ENCODE measurements around the gene DERA.

Gene DERA

GRCh38 chr12:16021026-16021425 is 109.9 kb downstream of the DERA start:
- no peak for DNase-seq (ENCODE audit: low spot score)
- Histone ChIP-seq H3K27ac (no peak overlapping the region), H3K4me3 (no peak overlapping the region)
- TF ChIP-seq CTCF (IDR thresholded peaks at IDR 0.05) = no peak

- H3K4me3 ChIP-seq = no peak overlapping the region
- TF ChIP-seq CTCF (IDR thresholded peaks at IDR 0.05) = no peak
- no peak for DNase-seq (ENCODE audit: low spot score)
- no peak overlapping the region for H3K27ac ChIP-seq
Measured at GRCh38 chr12:16021676-16022075, 110.5 kb downstream of the DERA start.

GRCh38 chr12:16027002-16027401 is 115.9 kb downstream of the DERA start:
- Histone ChIP-seq H3K27ac (no peak overlapping the region), H3K4me3 (no peak overlapping the region)
- no peak for TF ChIP-seq CTCF (IDR thresholded peaks at IDR 0.05)
- DNase-seq (ENCODE audit: low spot score) = no peak

GRCh38 chr12:16030744-16031143 is 119.6 kb downstream of the DERA start:
- no peak for TF ChIP-seq CTCF (IDR thresholded peaks at IDR 0.05)

GRCh38 chr12:16034136-16034817 is 123.1 kb downstream of the DERA start:
- no peak for TF ChIP-seq CTCF (IDR thresholded peaks at IDR 0.05)
- DNase-seq (ENCODE audit: low spot score) = no peak
- no peak overlapping the region for H3K4me3 ChIP-seq
- no peak overlapping the region for H3K27ac ChIP-seq

More at GRCh38 chr12:16030744-16031143, 119.6 kb downstream of the DERA start:
- no peak overlapping the region for H3K4me3 ChIP-seq
- DNase-seq (ENCODE audit: low spot score) = no peak
- no peak overlapping the region for H3K27ac ChIP-seq

- DNase-seq (ENCODE audit: low spot score) = no peak
- H3K27ac ChIP-seq = no peak overlapping the region
- no peak overlapping the region for H3K4me3 ChIP-seq
- TF ChIP-seq CTCF (IDR thresholded peaks at IDR 0.05) = no peak
Measured at GRCh38 chr12:16036073-16036472, 124.9 kb downstream of the DERA start.

GRCh38 chr12:16037533-16037932 is 126.4 kb downstream of the DERA start:
- DNase-seq (ENCODE audit: low spot score) = no peak
- H3K27ac ChIP-seq = no peak overlapping the region
- TF ChIP-seq CTCF (IDR thresholded peaks at IDR 0.05) = no peak
- no peak overlapping the region for H3K4me3 ChIP-seq
